GM23248 (cell line): ENCODE measurements around the gene PRSS48.

Experiments
- EZH2 ChIP-seq: fragments of 200-600 bp; sonication (generic); IDR thresholded peaks from 2 replicates; pipeline ENCODE4 v1.6.1; 2018; ENCODE audit warnings: antibody characterized with exemption, mild to moderate bottlenecking; ENCODE audit not compliant: insufficient read depth, poor library complexity, severe bottlenecking
- EZH2phosphoT487 ChIP-seq: fragments of 200-600 bp; sonication (generic); IDR thresholded peaks from 2 replicates; pipeline ENCODE4 v1.6.1; 2018; ENCODE audit warnings: antibody characterized with exemption, moderate library complexity, mild to moderate bottlenecking, low read depth; ENCODE audit not compliant: insufficient read depth

DNA sequence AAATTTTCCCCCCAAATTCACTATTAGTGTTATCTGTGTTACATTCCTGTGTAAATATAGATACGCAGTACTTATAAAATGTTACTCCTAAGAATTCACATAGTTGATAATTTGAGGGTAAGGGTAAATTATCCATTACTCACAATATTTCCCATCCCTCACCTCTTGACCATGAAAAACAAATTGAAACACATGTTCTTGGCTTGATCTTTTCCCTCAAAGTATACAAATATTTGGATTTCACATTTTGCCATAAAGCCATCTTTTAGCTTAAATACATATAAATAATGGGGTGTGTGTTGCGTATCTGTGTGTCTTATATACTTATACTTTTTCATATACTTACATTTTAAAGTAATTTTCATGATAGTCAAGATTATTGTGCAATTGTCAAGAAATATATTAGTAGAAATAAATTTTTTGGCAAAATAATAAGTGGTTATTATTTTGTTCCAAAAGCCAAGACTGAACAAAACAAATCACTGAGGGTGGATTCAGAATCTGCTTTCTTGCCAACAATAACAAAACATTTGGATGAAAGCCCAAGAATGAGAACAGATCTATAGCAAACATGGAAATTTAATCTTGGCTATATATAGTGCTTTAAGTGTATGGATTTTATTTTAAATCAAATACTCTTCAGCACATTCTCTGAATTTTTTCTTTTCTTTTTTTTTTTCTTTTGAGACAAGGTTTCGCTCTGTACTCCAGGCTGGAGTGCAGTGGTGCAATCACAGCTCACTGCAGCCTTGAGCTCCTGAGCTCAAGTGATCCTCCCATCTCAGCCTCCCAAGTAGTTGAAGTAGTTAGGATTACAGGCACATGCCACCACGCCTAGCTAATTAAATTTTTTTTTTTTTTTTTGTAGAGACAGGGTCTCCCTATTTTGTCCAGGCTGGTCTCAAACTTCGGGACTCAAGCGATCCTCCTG, 48.5 kb upstream of the PRSS48 start:
- TF ChIP-seq EZH2phosphoT487 (no peak), EZH2 (no peak)
